Measurements from ENCODE around the gene MIPOL1. TPM values are rescaled to one million over a fixed set of nuclear protein-coding genes. Genes with fewer than 3 reads are reported as not detected.

The MIPOL1 gene
- total and polyA plus RNA-seq, 2 of the 13 experiments (the other 11 are each of a cell fraction or from before 2014, with no cell fraction given), result 8.6 to 34.2 TPM

DNA sequence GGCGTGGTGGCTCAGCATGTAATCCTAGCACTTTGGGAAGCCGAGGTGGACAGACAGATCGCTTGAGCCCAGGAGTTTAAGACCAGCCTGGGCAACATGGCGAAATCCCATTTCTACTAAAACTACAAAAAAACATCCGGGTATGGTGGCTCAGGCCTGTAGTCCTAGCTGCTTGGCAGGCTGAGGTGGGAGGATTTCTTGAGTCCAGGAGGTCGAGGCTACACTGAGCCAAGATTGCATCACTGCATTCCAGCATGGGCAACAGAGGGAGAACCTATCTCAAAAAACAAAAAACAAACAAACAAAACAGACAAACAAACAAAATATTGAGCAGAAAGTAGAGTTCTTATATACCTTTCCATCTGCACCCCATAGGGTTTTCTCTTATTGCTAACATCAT lies 16.3 kb upstream of the MIPOL1 start (continued):
- TF ChIP-seq, protein P1, sequence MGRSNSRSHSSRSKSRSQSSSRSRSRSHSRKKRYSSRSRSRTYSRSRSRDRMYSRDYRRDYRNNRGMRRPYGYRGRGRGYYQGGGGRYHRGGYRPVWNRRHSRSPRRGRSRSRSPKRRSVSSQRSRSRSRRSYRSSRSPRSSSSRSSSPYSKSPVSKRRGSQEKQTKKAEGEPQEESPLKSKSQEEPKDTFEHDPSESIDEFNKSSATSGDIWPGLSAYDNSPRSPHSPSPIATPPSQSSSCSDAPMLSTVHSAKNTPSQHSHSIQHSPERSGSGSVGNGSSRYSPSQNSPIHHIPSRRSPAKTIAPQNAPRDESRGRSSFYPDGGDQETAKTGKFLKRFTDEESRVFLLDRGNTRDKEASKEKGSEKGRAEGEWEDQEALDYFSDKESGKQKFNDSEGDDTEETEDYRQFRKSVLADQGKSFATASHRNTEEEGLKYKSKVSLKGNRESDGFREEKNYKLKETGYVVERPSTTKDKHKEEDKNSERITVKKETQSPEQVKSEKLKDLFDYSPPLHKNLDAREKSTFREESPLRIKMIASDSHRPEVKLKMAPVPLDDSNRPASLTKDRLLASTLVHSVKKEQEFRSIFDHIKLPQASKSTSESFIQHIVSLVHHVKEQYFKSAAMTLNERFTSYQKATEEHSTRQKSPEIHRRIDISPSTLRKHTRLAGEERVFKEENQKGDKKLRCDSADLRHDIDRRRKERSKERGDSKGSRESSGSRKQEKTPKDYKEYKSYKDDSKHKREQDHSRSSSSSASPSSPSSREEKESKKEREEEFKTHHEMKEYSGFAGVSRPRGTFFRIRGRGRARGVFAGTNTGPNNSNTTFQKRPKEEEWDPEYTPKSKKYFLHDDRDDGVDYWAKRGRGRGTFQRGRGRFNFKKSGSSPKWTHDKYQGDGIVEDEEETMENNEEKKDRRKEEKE (IDR thresholded peaks at IDR 0.05), result no peak
- no peak for TF ChIP-seq ZNF563 (CRISPR knock-in tag; IDR thresholded peaks at IDR 0.05)
- TF ChIP-seq, protein P2, sequence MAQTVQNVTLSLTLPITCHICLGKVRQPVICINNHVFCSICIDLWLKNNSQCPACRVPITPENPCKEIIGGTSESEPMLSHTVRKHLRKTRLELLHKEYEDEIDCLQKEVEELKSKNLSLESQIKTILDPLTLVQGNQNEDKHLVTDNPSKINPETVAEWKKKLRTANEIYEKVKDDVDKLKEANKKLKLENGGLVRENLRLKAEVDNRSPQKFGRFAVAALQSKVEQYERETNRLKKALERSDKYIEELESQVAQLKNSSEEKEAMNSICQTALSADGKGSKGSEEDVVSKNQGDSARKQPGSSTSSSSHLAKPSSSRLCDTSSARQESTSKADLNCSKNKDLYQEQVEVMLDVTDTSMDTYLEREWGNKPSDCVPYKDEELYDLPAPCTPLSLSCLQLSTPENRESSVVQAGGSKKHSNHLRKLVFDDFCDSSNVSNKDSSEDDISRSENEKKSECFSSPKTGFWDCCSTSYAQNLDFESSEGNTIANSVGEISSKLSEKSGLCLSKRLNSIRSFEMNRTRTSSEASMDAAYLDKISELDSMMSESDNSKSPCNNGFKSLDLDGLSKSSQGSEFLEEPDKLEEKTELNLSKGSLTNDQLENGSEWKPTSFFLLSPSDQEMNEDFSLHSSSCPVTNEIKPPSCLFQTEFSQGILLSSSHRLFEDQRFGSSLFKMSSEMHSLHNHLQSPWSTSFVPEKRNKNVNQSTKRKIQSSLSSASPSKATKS (CRISPR knock-in tag; IDR thresholded peaks at IDR 0.05), result no peak
- no peak for TF ChIP-seq ZBTB7B (CRISPR knock-in tag; IDR thresholded peaks at IDR 0.05)
- TF ChIP-seq ZNF225 (CRISPR knock-in tag; IDR thresholded peaks at IDR 0.05), result no peak
- peak; percentile 52; the same call in 1 of the 2 replicates for TF ChIP-seq GATAD2A (CRISPR knock-in tag; IDR thresholded peaks at IDR 0.05)
- TF ChIP-seq HDAC2 (CRISPR knock-in tag; IDR thresholded peaks at IDR 0.05), result no peak
- TF ChIP-seq HCFC1 (IDR thresholded peaks at IDR 0.05; ENCODE audit: low read depth, low read length), result no peak
- TF ChIP-seq ZNF432 (CRISPR knock-in tag; IDR thresholded peaks at IDR 0.05; ENCODE audit: borderline replicate concordance), result no peak
- TF ChIP-seq NPAS2 (CRISPR knock-in tag; IDR thresholded peaks at IDR 0.05; ENCODE audit: borderline replicate concordance), result no peak
- no peak for TF ChIP-seq CC2D1A (CRISPR knock-in tag; IDR thresholded peaks at IDR 0.05)
- TF ChIP-seq, protein P3, sequence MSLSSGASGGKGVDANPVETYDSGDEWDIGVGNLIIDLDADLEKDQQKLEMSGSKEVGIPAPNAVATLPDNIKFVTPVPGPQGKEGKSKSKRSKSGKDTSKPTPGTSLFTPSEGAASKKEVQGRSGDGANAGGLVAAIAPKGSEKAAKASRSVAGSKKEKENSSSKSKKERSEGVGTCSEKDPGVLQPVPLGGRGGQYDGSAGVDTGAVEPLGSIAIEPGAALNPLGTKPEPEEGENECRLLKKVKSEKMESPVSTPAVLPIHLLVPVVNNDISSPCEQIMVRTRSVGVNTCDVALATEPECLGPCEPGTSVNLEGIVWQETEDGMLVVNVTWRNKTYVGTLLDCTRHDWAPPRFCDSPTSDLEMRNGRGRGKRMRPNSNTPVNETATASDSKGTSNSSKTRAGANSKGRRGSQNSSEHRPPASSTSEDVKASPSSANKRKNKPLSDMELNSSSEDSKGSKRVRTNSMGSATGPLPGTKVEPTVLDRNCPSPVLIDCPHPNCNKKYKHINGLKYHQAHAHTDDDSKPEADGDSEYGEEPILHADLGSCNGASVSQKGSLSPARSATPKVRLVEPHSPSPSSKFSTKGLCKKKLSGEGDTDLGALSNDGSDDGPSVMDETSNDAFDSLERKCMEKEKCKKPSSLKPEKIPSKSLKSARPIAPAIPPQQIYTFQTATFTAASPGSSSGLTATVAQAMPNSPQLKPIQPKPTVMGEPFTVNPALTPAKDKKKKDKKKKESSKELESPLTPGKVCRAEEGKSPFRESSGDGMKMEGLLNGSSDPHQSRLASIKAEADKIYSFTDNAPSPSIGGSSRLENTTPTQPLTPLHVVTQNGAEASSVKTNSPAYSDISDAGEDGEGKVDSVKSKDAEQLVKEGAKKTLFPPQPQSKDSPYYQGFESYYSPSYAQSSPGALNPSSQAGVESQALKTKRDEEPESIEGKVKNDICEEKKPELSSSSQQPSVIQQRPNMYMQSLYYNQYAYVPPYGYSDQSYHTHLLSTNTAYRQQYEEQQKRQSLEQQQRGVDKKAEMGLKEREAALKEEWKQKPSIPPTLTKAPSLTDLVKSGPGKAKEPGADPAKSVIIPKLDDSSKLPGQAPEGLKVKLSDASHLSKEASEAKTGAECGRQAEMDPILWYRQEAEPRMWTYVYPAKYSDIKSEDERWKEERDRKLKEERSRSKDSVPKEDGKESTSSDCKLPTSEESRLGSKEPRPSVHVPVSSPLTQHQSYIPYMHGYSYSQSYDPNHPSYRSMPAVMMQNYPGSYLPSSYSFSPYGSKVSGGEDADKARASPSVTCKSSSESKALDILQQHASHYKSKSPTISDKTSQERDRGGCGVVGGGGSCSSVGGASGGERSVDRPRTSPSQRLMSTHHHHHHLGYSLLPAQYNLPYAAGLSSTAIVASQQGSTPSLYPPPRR (CRISPR knock-in tag; IDR thresholded peaks at IDR 0.05; ENCODE audit: borderline replicate concordance), result no peak
- no peak for TF ChIP-seq NRL (CRISPR knock-in tag; IDR thresholded peaks at IDR 0.05; ENCODE audit: borderline replicate concordance)
- TF ChIP-seq CHD2 (IDR thresholded peaks at IDR 0.05; ENCODE audit: low read depth, low read length), result no peak
- no peak for TF ChIP-seq SMC3 (IDR thresholded peaks at IDR 0.05; ENCODE audit: low read length)
- TF ChIP-seq MAFG (CRISPR knock-in tag; IDR thresholded peaks at IDR 0.05), result no peak
- TF ChIP-seq HNF4A (CRISPR knock-in tag; IDR thresholded peaks at IDR 0.05), result peak; percentile 59
- TF ChIP-seq NONO (IDR thresholded peaks at IDR 0.05), result no peak
- TF ChIP-seq NONO (CRISPR knock-in tag; conservative IDR thresholded peaks at IDR 0.05), result no peak
- 0 out of 2 replicates have a peak, but pooled peaks have one; percentile 36 for TF ChIP-seq FOXP1 (IDR thresholded peaks at IDR 0.05)
- TF ChIP-seq FOXP1 (CRISPR knock-in tag; IDR thresholded peaks at IDR 0.05), result peak; percentile 78
